Upper lobe of left lung (tissue), 4 donors: Measurements from ENCODE around the gene SLC22A13.

Experiments used
- CTCF ChIP-seq, 6 experiments: fragments of 450-650 bp in 4 of 6; fragments of 200-600 bp in 2 of 6; sonication (generic) in 2 of 6; IDR thresholded peaks; one replicate each; pipeline ENCODE4 v1.5.1; 2016 to 2019; ENCODE audit warnings: antibody characterized with exemption in 6 of 6
- EP300 ChIP-seq, 4 donors: sonication (generic); formaldehyde crosslinking; IDR thresholded peaks; one replicate each; pipeline ENCODE4 v1.5.1; 2017; ENCODE audit warnings: antibody characterized with exemption in 4 of 4, control low read depth in 2 of 4
- POLR2A ChIP-seq, 4 donors: fragments of 450-650 bp; IDR thresholded peaks; one replicate each; pipeline ENCODE4 v1.5.1; 2016 to 2017; ENCODE audit warnings: antibody characterized with exemption in 4 of 4, mild to moderate bottlenecking in 2 of 4
- POLR2AphosphoS5 ChIP-seq, 2 donors: sonication (generic); formaldehyde crosslinking; IDR thresholded peaks; one replicate each; pipeline ENCODE4 v1.5.1; 2017; ENCODE audit warnings: antibody characterized with exemption in 2 of 2

DNA sequence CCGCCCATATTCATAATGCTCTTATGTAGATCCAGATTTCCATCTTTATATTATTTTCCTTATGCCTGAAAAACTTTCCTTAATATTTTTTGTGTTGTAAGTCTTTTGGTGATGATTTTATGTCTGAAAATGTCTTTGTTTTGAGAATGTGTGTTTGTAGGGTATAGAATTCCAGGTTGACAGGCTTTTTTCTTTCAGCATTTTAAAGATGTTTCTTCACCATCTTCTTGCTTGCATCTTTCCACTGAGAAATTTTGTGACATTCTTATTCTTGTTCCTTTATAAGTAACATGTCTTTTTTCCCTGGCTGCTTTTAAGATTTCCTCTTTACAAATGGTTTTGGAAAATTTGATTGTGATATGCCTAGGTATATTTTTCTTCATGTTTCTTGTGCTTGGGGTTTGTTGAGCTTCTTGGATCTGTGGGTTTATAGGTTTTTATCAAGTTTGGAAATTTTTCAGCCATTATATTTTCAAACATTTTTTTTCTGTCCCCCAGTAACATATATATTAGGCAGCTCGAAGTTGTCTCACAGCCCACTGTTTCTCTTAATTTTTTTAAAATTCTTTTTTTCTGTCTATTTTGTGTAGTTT lies 27.1 kb upstream of the SLC22A13 start:
- no peak for TF ChIP-seq CTCF (IDR thresholded peaks at IDR 0.05)
- no peak for TF ChIP-seq POLR2A (IDR thresholded peaks at IDR 0.05)
- no peak for TF ChIP-seq EP300 (IDR thresholded peaks at IDR 0.05)
- TF ChIP-seq POLR2AphosphoS5 (IDR thresholded peaks at IDR 0.05), result no peak
